ENCODE results near the gene CDAN1. TPM values are rescaled to one million over a fixed set of nuclear protein-coding genes. Genes with fewer than 3 reads are reported as not detected.
"Not testable (repeated sequence)": the region's sequence is repeated elsewhere in the genome, so short reads cannot be mapped to it uniquely, and the experiment has no call there.

CDAN1 gene
- total RNA-seq, 1 experiment from 2014 or later, result 7.9 TPM

- no peak for DNase-seq
- H3K36me3 ChIP-seq, result no peaks in the 10 kb centered on the region
- no peaks in the 10 kb centered on the region for H3K27me3 ChIP-seq
- no peaks in the 10 kb centered on the region for H3K9me3 ChIP-seq
- no peak overlapping the region for H3K4me3 ChIP-seq
Observed at GRCh38 chr15:42693496-42693895, 43.4 kb downstream of the CDAN1 start.

- Histone ChIP-seq H3K27me3 (no peaks in the 10 kb centered on the region), H3K9me3 (no peaks in the 10 kb centered on the region), H3K4me3 (no peak overlapping the region), H3K36me3 (no peaks in the 10 kb centered on the region)
- no peak for DNase-seq
Observed at GRCh38 chr15:42692997-42693396, 43.9 kb downstream of the CDAN1 start.

GRCh38 chr15:42692536-42692935 is 44.4 kb downstream of the CDAN1 start:
- DNase-seq, result no peak
- H3K9me3 ChIP-seq, result no peaks in the 10 kb centered on the region
- no peak overlapping the region for H3K4me3 ChIP-seq
- no peaks in the 10 kb centered on the region for H3K36me3 ChIP-seq
- no peaks in the 10 kb centered on the region for H3K27me3 ChIP-seq

GRCh38 chr15:42691770-42692169 is 45.2 kb downstream of the CDAN1 start:
- Histone ChIP-seq H3K27me3 (no peaks in the 10 kb centered on the region), H3K9me3 (no peaks in the 10 kb centered on the region), H3K4me3 (no peak overlapping the region), H3K36me3 (no peaks in the 10 kb centered on the region)
- DNase-seq, result no peak

- H3K36me3 ChIP-seq, result no peaks in the 10 kb centered on the region
- no peaks in the 10 kb centered on the region for H3K9me3 ChIP-seq
- H3K27me3 ChIP-seq, result no peaks in the 10 kb centered on the region
- no peak overlapping the region for H3K4me3 ChIP-seq
- DNase-seq, result no peak
Observed at GRCh38 chr15:42691308-42691707, 45.6 kb downstream of the CDAN1 start.

- H3K9me3 ChIP-seq, result no peaks in the 10 kb centered on the region
- no peak overlapping the region for H3K4me3 ChIP-seq
- no peak for DNase-seq
- H3K36me3 ChIP-seq, result no peaks in the 10 kb centered on the region
- H3K27me3 ChIP-seq, result no peaks in the 10 kb centered on the region
Observed at GRCh38 chr15:42688301-42688700, 48.6 kb downstream of the CDAN1 start.

GRCh38 chr15:42687740-42688139 is 49.2 kb downstream of the CDAN1 start:
- no peaks in the 10 kb centered on the region for H3K36me3 ChIP-seq
- DNase-seq, result no peak
- H3K27me3 ChIP-seq, result no peaks in the 10 kb centered on the region
- no peak overlapping the region for H3K4me3 ChIP-seq
- no peaks in the 10 kb centered on the region for H3K9me3 ChIP-seq

GRCh38 chr15:42686281-42686680 is 50.6 kb downstream of the CDAN1 start:
- H3K27me3 ChIP-seq, result no peaks in the 10 kb centered on the region
- H3K4me3 ChIP-seq, result no peak overlapping the region
- no peaks in the 10 kb centered on the region for H3K36me3 ChIP-seq
- no peaks in the 10 kb centered on the region for H3K9me3 ChIP-seq
- DNase-seq, result no peak

- Histone ChIP-seq H3K4me3 (no peak overlapping the region), H3K36me3 (no peaks in the 10 kb centered on the region), H3K9me3 (no peaks in the 10 kb centered on the region), H3K27me3 (no peaks in the 10 kb centered on the region)
- no peak for DNase-seq
Observed at GRCh38 chr15:42681119-42681518, 55.8 kb downstream of the CDAN1 start.

GRCh38 chr15:42680142-42680482 is 56.8 kb downstream of the CDAN1 start:
- not testable (repeated sequence) for H3K36me3 ChIP-seq, H3K27me3 ChIP-seq, H3K9me3 ChIP-seq, H3K4me3 ChIP-seq, DNase-seq

- no peaks in the 10 kb centered on the region for H3K36me3 ChIP-seq
- peak; percentile 30 for DNase-seq
Observed at GRCh38 chr15:42679285-42680141, 57.4 kb downstream of the CDAN1 start.

GRCh38 chr15:42675021-42675420 is 61.9 kb downstream of the CDAN1 start:
- no peaks in the 10 kb centered on the region for H3K36me3 ChIP-seq
- no peaks in the 10 kb centered on the region for H3K9me3 ChIP-seq
- no peaks in the 10 kb centered on the region for H3K27me3 ChIP-seq

More at GRCh38 chr15:42679285-42680141, 57.4 kb downstream of the CDAN1 start:
- no peaks in the 10 kb centered on the region for H3K27me3 ChIP-seq
- no peak overlapping the region for H3K4me3 ChIP-seq
- H3K9me3 ChIP-seq, result no peaks in the 10 kb centered on the region

GRCh38 chr15:42674472-42674871 is 62.5 kb downstream of the CDAN1 start:
- H3K9me3 ChIP-seq, result no peaks in the 10 kb centered on the region
- H3K4me3 ChIP-seq, result no peak overlapping the region
- no peaks in the 10 kb centered on the region for H3K36me3 ChIP-seq
- H3K27me3 ChIP-seq, result no peaks in the 10 kb centered on the region
- DNase-seq, result no peak

More at GRCh38 chr15:42675021-42675420, 61.9 kb downstream of the CDAN1 start:
- no peak for DNase-seq
- H3K4me3 ChIP-seq, result no peak overlapping the region

Other genes starting within 250 kb of the CDAN1 start
- gene ZNF106, start 246.0 kb downstream of the CDAN1 start, total RNA-seq (2014; rRNA removed; shearing (Covaris generic); ENCODE audit: low replicate concordance), result 22.6 and 26.7 TPM in 2 replicates
- gene SNAP23, start 241.5 kb downstream of the CDAN1 start, total RNA-seq (2014; rRNA removed; shearing (Covaris generic); ENCODE audit: low replicate concordance), result 49.3 and 52.1 TPM in 2 replicates
- 5.8 and 6.1 TPM in 2 replicates for gene LRRC57, start 188.3 kb downstream of the CDAN1 start, total RNA-seq (2014; rRNA removed; shearing (Covaris generic); ENCODE audit: low replicate concordance)
- 17.1 and 20.0 TPM in 2 replicates for gene HAUS2, start 188.3 kb downstream of the CDAN1 start, total RNA-seq (2014; rRNA removed; shearing (Covaris generic); ENCODE audit: low replicate concordance)
- 0.10 and 0.47 TPM in 2 replicates for gene STARD9, start 161.5 kb downstream of the CDAN1 start, total RNA-seq (2014; rRNA removed; shearing (Covaris generic); ENCODE audit: low replicate concordance)
- 2.4 and 4.8 TPM in 2 replicates for gene TTBK2, start 183.7 kb upstream of the CDAN1 start, total RNA-seq (2014; rRNA removed; shearing (Covaris generic); ENCODE audit: low replicate concordance)

All from MG63 (cell line).